ENCODE results near the gene LDLRAD1. TPM values are rescaled to one million over a fixed set of nuclear protein-coding genes. Genes with fewer than 3 reads are reported as not detected.

Gene LDLRAD1
- total and polyA plus RNA-seq, 2 experiments from 2014 or later = not detected

DNA sequence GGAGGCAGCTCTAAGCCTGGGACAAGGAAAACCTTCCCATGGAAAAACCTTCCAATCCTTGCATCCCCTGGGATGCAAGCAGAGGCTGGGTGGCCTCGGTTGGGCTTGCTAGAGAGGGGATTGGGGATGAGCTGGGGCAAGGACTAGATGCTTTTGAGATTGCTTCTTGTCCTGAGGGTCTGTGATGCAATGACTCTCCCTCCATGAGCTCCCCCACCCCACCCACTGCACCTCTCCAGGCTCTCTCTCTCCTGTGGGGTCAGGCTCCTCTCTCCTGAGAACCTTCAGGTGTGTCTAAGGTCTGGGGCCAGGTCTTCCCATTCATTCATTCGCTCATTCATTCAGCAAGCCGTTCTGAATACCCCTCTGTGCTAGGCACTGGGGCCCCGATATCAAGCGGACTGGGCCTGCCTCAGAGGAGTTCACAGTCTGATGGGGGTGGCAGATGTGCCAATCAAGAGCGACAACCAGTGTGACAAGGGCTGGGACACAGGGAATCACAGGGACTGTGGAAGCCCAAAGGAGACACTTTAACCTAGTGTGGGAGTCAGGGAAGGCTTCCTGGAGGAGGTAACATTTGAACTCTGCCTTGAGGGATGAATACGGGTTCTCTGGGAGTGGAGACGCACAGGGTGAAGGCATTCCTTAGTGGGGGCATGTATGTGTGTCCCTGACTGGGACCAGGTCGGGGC, 6.5 kb downstream of the LDLRAD1 start:
- DNase-seq (ENCODE audit: low spot score) = no peak
- Mint-ChIP-seq H3K27ac (no peak overlapping the region), H3K4me1 (peaks cover 8% of the 10 kb centered on the region; the same call in 2 of the 3 replicates)

More for the DNA sequence above, 6.5 kb downstream of the LDLRAD1 start:
- ATAC-seq = no peak
- Histone ChIP-seq H3K4me2 (no peak overlapping the region), H4K20me1 (replicated peaks; ENCODE audit: insufficient read depth) (no peaks in the 10 kb centered on the region), H3K4me1 (ENCODE audit: insufficient read depth) (no peaks in the 10 kb centered on the region), H3K27me3 (ENCODE audit: insufficient read depth) (no peaks in the 10 kb centered on the region), H3K9me2 (ENCODE audit: insufficient read depth) (no peaks in the 10 kb centered on the region; the same call in 1 of the 2 replicates), H2AFZ (no peak overlapping the region), H3K4me3 (no peak overlapping the region), H3K79me2 (replicated peaks; ENCODE audit: insufficient read depth) (no peaks in the 10 kb centered on the region), H3K36me3 (ENCODE audit: insufficient read depth) (no peaks in the 10 kb centered on the region), H3F3A (replicated peaks; ENCODE audit: low read depth) (no peaks in the 10 kb centered on the region), H3K27ac (ENCODE audit: low read depth) (no peak overlapping the region)
- H3K36me3 Mint-ChIP-seq (ENCODE audit: low read depth) = no peaks in the 10 kb centered on the region
- H3K9me3 Mint-ChIP-seq = no peaks in the 10 kb centered on the region
- peaks cover 7% of the 10 kb centered on the region for H3K27me3 Mint-ChIP-seq (ENCODE audit: insufficient read depth, low read depth, poor library complexity)
- no peak overlapping the region for H3K4me3 Mint-ChIP-seq
- TF ChIP-seq NANOG (IDR thresholded peaks at IDR 0.05; ENCODE audit: borderline replicate concordance) = no peak
- no peak for TF ChIP-seq EZH2phosphoT487 (IDR thresholded peaks at IDR 0.05; ENCODE audit: unreplicated experiment)
- no peak for TF ChIP-seq ZNF114 (CRISPR knock-in tag; IDR thresholded peaks at IDR 0.05)
- TF ChIP-seq CREB1 (CRISPR knock-in tag; IDR thresholded peaks at IDR 0.05; ENCODE audit: low read depth) = no peak
- TF ChIP-seq STAT1 (IDR thresholded peaks at IDR 0.05; ENCODE audit: unreplicated experiment) = no peak
- TF ChIP-seq, protein P1, sequence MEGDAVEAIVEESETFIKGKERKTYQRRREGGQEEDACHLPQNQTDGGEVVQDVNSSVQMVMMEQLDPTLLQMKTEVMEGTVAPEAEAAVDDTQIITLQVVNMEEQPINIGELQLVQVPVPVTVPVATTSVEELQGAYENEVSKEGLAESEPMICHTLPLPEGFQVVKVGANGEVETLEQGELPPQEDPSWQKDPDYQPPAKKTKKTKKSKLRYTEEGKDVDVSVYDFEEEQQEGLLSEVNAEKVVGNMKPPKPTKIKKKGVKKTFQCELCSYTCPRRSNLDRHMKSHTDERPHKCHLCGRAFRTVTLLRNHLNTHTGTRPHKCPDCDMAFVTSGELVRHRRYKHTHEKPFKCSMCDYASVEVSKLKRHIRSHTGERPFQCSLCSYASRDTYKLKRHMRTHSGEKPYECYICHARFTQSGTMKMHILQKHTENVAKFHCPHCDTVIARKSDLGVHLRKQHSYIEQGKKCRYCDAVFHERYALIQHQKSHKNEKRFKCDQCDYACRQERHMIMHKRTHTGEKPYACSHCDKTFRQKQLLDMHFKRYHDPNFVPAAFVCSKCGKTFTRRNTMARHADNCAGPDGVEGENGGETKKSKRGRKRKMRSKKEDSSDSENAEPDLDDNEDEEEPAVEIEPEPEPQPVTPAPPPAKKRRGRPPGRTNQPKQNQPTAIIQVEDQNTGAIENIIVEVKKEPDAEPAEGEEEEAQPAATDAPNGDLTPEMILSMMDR (conservative IDR thresholded peaks at IDR 0.05; ENCODE audit: low read depth in 2 of 2) = no peak
- no peak for TF ChIP-seq ZNF331 (CRISPR knock-in tag; IDR thresholded peaks at IDR 0.05; ENCODE audit: low read depth)
- no peak for TF ChIP-seq EZH2 (IDR thresholded peaks at IDR 0.05; ENCODE audit: low read depth, unreplicated experiment)
- no peak for TF ChIP-seq POLR2AphosphoS5 (IDR thresholded peaks at IDR 0.05; ENCODE audit: low read depth)
- TF ChIP-seq, protein P2, sequence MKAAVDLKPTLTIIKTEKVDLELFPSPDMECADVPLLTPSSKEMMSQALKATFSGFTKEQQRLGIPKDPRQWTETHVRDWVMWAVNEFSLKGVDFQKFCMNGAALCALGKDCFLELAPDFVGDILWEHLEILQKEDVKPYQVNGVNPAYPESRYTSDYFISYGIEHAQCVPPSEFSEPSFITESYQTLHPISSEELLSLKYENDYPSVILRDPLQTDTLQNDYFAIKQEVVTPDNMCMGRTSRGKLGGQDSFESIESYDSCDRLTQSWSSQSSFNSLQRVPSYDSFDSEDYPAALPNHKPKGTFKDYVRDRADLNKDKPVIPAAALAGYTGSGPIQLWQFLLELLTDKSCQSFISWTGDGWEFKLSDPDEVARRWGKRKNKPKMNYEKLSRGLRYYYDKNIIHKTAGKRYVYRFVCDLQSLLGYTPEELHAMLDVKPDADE (IDR thresholded peaks at IDR 0.05) = no peak
- TF ChIP-seq, protein P3, sequence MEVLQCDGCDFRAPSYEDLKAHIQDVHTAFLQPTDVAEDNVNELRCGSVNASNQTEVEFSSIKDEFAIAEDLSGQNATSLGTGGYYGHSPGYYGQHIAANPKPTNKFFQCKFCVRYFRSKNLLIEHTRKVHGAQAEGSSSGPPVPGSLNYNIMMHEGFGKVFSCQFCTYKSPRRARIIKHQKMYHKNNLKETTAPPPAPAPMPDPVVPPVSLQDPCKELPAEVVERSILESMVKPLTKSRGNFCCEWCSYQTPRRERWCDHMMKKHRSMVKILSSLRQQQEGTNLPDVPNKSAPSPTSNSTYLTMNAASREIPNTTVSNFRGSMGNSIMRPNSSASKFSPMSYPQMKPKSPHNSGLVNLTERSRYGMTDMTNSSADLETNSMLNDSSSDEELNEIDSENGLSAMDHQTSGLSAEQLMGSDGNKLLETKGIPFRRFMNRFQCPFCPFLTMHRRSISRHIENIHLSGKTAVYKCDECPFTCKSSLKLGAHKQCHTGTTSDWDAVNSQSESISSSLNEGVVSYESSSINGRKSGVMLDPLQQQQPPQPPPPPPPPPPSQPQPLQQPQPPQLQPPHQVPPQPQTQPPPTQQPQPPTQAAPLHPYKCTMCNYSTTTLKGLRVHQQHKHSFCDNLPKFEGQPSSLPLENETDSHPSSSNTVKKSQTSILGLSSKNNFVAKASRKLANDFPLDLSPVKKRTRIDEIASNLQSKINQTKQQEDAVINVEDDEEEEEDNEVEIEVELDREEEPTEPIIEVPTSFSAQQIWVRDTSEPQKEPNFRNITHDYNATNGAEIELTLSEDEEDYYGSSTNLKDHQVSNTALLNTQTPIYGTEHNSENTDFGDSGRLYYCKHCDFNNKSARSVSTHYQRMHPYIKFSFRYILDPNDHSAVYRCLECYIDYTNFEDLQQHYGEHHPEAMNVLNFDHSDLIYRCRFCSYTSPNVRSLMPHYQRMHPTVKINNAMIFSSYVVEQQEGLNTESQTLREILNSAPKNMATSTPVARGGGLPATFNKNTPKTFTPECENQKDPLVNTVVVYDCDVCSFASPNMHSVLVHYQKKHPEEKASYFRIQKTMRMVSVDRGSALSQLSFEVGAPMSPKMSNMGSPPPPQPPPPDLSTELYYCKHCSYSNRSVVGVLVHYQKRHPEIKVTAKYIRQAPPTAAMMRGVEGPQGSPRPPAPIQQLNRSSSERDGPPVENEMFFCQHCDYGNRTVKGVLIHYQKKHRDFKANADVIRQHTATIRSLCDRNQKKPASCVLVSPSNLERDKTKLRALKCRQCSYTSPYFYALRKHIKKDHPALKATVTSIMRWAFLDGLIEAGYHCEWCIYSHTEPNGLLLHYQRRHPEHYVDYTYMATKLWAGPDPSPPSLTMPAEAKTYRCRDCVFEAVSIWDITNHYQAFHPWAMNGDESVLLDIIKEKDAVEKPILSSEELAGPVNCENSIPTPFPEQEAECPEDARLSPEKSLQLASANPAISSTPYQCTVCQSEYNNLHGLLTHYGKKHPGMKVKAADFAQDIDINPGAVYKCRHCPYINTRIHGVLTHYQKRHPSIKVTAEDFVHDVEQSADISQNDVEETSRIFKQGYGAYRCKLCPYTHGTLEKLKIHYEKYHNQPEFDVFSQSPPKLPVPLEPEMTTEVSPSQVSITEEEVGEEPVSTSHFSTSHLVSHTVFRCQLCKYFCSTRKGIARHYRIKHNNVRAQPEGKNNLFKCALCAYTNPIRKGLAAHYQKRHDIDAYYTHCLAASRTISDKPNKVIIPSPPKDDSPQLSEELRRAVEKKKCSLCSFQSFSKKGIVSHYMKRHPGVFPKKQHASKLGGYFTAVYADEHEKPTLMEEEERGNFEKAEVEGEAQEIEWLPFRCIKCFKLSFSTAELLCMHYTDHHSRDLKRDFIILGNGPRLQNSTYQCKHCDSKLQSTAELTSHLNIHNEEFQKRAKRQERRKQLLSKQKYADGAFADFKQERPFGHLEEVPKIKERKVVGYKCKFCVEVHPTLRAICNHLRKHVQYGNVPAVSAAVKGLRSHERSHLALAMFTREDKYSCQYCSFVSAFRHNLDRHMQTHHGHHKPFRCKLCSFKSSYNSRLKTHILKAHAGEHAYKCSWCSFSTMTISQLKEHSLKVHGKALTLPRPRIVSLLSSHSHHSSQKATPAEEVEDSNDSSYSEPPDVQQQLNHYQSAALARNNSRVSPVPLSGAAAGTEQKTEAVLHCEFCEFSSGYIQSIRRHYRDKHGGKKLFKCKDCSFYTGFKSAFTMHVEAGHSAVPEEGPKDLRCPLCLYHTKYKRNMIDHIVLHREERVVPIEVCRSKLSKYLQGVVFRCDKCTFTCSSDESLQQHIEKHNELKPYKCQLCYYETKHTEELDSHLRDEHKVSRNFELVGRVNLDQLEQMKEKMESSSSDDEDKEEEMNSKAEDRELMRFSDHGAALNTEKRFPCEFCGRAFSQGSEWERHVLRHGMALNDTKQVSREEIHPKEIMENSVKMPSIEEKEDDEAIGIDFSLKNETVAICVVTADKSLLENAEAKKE (CRISPR knock-in tag; IDR thresholded peaks at IDR 0.05) = no peak
- TF ChIP-seq JUNB (IDR thresholded peaks at IDR 0.05; ENCODE audit: unreplicated experiment) = no peak
- TF ChIP-seq, protein P4, sequence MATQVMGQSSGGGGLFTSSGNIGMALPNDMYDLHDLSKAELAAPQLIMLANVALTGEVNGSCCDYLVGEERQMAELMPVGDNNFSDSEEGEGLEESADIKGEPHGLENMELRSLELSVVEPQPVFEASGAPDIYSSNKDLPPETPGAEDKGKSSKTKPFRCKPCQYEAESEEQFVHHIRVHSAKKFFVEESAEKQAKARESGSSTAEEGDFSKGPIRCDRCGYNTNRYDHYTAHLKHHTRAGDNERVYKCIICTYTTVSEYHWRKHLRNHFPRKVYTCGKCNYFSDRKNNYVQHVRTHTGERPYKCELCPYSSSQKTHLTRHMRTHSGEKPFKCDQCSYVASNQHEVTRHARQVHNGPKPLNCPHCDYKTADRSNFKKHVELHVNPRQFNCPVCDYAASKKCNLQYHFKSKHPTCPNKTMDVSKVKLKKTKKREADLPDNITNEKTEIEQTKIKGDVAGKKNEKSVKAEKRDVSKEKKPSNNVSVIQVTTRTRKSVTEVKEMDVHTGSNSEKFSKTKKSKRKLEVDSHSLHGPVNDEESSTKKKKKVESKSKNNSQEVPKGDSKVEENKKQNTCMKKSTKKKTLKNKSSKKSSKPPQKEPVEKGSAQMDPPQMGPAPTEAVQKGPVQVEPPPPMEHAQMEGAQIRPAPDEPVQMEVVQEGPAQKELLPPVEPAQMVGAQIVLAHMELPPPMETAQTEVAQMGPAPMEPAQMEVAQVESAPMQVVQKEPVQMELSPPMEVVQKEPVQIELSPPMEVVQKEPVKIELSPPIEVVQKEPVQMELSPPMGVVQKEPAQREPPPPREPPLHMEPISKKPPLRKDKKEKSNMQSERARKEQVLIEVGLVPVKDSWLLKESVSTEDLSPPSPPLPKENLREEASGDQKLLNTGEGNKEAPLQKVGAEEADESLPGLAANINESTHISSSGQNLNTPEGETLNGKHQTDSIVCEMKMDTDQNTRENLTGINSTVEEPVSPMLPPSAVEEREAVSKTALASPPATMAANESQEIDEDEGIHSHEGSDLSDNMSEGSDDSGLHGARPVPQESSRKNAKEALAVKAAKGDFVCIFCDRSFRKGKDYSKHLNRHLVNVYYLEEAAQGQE (IDR thresholded peaks at IDR 0.05; ENCODE audit: unreplicated experiment) = no peak
